Body of pancreas (tissue), 4 donors: ENCODE measurements around the gene SEMA3D.

ENCODE experiments used
- CTCF ChIP-seq, 7 experiments: fragments of 450-650 bp in 4 of 7; fragments of 200-600 bp in 3 of 7; sonication (generic) in 3 of 7; IDR thresholded peaks; one replicate each; pipeline ENCODE4 v1.5.1; 2016 to 2019; ENCODE audit warnings: antibody characterized with exemption in 7 of 7
- POLR2A ChIP-seq, 3 donors: fragments of 450-650 bp; IDR thresholded peaks; one replicate each; pipeline ENCODE4 v1.6.1; 2016; ENCODE audit warnings: antibody characterized with exemption in 3 of 3, mild to moderate bottlenecking in 2 of 3

DNA sequence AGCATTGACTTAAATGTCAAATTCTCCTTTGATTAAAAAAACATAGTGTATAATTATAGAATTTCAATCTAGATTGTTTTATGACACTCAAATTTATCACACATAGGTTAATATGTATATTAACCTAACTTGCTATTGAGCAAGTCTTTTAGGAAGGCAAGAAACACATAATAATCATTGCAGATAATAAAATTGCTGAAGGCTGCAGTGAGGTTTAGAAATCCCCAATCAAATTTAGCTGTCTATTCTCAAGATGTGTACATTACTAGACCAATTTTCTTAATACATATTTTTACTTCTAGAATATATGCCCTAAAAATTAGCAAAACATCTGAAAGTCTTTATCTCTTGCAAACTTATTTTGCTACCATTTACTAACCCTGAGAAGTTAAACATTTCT is 34.9 kb upstream of the SEMA3D start:
- no peak for TF ChIP-seq CTCF (IDR thresholded peaks at IDR 0.05)
- TF ChIP-seq POLR2A (IDR thresholded peaks at IDR 0.05) = no peak
